HG02623 (cell line): Measurements from ENCODE around the gene AXIN1.

Source experiments
- ATAC-seq: cut with Tn5 transposase; IDR thresholded peaks from one replicate; pipeline ENCODE4 v1.9.1; 2021; ENCODE audit warnings: moderate library complexity; ENCODE audit not compliant: unreplicated experiment

Gene AXIN1

DNA sequence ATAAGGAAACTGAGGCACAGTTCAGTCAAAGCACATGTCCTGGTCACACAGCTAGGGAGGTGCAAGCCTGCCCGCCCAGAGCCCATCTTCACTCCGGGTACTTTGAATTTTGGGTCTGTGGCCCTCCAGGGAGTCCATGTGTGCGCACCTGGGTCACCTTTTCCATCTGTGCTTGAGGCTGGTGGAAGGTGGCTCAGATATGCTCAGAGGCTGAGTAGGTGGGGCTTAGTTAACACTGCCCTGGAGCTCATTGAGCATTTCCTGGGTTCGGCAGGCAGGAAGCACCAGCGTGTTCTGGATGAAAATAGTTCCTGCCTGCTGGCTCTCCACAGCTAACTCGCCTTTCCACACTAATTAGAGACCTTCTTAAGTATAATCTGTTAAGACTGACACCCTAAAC lies 98.7 kb downstream of the AXIN1 start:
- ATAC-seq = no peak

DNA sequence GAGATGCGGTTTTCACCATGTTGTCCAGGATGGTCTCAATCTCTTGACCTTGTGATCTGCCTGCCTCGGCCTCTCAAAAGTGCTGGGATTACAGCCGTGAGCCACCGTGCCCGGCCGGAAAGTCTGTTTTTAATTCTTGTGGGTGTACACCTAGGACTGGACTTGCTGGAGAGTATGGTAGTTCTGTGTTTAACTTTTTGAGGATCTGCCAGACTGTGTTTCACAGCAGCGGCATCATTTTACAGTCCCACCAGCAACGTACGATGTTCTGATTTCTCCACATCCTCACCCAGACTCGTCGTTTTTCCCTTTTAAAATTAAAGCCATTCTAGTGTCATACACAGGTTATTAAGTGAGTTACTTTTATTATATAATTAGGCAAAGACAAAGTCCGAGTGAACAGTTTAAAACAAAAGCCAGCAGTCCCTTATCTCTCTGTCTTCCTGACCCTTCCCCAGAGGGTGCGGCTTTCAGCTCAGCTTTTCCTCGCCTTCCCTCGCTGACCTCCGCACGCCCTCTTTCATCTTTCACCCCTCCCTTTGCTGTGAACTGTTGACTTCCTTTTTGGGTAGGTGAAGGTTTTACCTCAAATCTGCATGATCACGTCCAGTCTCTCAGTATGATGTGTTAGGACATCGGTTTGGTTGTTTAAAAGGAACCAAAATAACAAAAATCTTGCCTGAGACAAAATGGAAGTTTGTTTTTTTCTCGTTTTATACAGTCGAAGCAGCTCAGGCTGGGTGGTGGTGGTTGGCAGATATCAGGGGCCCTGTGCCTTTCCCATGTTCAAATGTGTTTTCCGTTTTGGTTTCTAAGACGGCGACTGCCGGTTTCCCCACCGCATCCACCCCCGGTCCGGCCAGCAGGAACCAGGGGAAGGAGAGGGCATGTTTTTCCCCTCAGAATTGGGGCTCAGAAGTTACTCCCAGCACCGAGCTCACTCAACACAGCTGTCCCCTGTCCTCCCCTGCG lies 99.9 kb downstream of the AXIN1 start:
- no peak for ATAC-seq

DNA sequence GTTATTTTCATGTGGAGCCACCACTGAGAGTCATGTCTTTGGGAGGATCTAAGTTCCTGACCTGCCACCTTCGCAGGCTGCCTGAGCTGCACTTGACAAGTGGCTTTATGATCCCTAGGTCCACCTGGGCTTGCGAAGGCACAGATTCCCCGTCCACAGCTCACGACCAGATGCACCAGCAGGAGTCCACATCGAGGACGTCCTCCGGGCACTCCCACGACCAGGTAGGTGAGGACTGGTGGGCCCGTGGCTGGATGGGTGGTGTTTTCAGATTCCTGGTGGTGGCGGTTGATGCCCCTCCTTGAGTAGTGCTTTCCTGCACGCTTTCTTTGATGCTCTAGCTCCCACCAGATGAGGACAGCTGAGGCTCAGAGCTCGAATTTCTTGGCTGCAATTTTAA lies 103.1 kb downstream of the AXIN1 start:
- no peak for ATAC-seq

DNA sequence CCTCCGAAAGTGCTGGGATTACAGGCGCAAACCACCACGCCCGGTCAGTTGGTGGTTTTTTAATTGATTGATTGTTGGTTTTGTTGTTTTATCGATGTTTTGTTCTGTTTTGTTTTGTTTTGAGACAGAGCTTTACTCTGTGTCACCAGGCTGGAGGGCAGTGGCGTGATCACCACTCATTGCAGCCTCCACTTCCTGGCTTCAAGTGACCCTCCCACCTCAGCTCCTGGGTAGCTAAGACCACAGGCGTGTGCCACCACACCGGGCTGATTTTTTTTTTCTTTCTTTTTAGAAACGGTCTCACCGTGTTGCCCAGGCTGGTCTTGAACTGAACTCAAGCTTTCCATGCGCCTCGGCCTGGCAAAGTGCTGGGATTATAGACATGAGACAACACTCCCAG lies 105.5 kb downstream of the AXIN1 start:
- no peak for ATAC-seq

DNA sequence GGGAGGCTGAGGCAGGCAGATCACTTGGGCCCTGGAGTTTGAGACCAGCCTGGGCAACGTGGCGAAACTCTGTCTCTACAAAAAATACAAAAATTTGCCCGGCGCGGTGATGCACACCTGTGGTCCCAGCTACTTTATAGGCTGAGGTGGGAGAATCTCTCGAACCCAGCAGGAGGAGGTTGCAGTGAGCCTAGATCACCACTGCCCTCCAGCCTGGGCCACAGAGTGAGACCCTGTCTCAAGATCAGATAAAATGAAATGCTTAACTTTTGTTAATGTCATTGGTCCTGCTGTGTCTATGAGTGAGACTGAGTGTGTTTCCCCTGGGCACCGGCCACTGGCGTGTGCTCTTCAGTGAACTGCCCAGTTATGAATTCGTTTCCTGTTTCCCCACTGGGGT lies 107.4 kb downstream of the AXIN1 start:
- ATAC-seq = no peak

DNA sequence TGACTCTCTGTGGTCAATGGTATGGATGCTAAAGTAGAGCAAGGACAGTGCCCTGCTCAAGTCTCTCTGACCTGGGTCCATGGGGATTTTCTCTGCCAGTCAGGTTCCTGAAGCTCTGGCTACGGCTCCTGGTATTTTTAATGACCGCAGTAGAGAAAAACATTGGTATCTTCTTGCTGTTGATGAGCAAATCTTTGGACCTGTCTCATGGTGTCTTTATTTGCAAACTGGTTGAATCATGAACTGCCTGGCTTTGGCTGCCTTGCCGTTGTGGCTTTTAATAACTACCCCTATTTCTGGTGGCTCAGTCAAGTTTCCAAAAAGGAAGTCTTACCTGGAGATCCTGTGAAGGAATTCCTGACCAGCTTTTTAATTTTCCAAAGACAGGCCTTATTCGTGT lies 109.2 kb downstream of the AXIN1 start:
- ATAC-seq = no peak

DNA sequence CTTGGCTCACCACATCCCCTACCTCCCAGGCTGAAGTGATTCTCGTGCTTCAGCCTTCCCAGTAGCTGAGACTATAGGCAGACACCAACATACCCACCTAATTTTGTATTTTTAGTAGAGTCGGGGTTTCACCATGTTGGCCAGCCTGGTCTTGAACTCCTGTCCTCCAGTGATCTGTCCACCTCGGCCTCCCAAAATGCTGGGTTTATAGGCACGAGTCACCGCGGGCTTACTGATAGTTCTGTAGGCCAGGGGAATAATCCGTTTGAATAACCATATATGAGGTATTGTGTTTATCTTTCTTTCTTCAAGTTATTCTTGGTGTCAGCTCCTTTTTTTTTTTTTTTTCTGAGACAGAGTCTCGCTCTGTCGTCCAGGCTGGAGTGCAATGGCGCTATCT lies 110.2 kb downstream of the AXIN1 start:
- ATAC-seq = no peak

DNA sequence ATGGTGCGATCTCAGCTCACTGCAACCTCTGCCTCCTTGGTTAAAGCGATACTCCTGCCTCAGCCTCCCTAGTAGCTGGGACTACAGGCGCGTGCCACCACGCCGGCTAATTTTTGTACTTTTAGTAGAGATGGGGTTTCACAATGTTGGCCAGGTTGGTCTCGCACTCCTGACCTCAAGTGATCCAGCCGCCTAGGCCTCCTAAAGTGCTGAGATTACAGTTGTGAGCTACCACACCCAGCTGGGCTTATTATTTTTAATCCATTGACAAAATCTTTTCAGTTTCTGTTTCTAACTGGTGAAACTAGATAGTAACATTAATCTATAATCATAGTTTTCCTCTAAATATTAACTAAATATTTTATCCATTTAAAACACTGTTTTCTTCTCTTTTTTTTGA lies 112.0 kb downstream of the AXIN1 start:
- no peak for ATAC-seq

DNA sequence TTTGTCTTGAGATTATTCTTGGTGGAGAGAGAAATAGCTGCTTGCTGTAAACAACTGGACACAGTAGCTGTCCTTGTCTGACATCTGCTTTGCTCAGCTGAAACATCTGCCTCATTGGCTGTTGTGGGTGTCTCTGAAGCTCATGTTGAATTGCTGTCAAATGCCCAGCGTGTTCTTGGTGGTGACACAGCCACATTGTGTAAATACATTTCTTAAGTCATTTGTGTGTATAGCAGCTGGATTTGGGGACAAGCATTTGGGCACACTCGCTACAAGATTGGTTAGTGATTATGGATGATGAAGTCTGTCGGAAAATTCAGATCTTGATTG lies 112.6 kb downstream of the AXIN1 start:
- ATAC-seq = no peak
